NB4 (cell line): Measurements from ENCODE around the gene SCRN1.

ENCODE experiments used
- CTCF ChIP-seq: IDR thresholded peaks from one replicate; pipeline ENCODE4 v1.5.1; 2012; ENCODE audit warnings: low read depth, low read length
- MAX ChIP-seq: IDR thresholded peaks from 2 replicates; pipeline ENCODE4 v1.6.1; 2011; ENCODE audit warnings: low read depth, low read length
- MYC ChIP-seq: IDR thresholded peaks from 2 replicates; pipeline ENCODE4 v1.6.1; 2011; ENCODE audit warnings: low read depth, low read length
- POLR2A ChIP-seq: IDR thresholded peaks from 2 replicates; pipeline ENCODE4 v1.6.1; 2011; ENCODE audit warnings: mild to moderate bottlenecking; ENCODE audit not compliant: insufficient read length; ENCODE audit errors: extremely low read depth

- TF ChIP-seq CTCF (no peak), POLR2A (no peak), MYC (no peak), MAX (no peak)
Measured at GRCh38 chr7:29989257-29989995, at the start of gene SCRN1.
